Testis (tissue), 3 donors: Measurements from ENCODE around the gene CC2D1A. TPM values are rescaled to one million over a fixed set of nuclear protein-coding genes. Genes with fewer than 3 reads are reported as not detected.
"Not testable (repeated sequence)": the region's sequence is repeated elsewhere in the genome, so short reads cannot be mapped to it uniquely, and the experiment has no call there.

Experiments used
- DNase-seq: peaks from one replicate; pipeline ENCODE4 v3.0.0-alpha.2; 2019
- H3K27ac ChIP-seq, 2 donors: fragments of 200-600 bp; sonication (generic); one replicate each; pipeline ENCODE4 v1.5.1; 2019
- H3K27me3 ChIP-seq: fragments of 200-600 bp; sonication (generic); one replicate; pipeline ENCODE4 v1.5.1; 2019
- H3K36me3 ChIP-seq: fragments of 200-600 bp; sonication (generic); one replicate; pipeline ENCODE4 v1.5.1; 2017; ENCODE audit warnings: low read depth; ENCODE audit errors: missing control alignments
- H3K4me1 ChIP-seq: fragments of 200-600 bp; sonication (generic); one replicate; pipeline ENCODE4 v1.5.1; 2019
- H3K4me3 ChIP-seq, 2 donors: fragments of 200-600 bp; sonication (generic); one replicate each; pipeline ENCODE4 v1.5.1; 2017 to 2019
- H3K9me3 ChIP-seq: fragments of 200-600 bp; sonication (generic); one replicate; pipeline ENCODE4 v1.5.1; 2017
- CTCF ChIP-seq, 3 experiments: fragments of 450-650 bp in 2 of 3; fragments of 200-600 bp in 1 of 3; sonication (generic) in 1 of 3; IDR thresholded peaks; one replicate each; pipeline ENCODE4 v1.5.1; 2016 to 2019; ENCODE audit warnings: antibody characterized with exemption in 3 of 3, mild to moderate bottlenecking in 2 of 3, moderate library complexity in 1 of 3
- POLR2A ChIP-seq: fragments of 450-650 bp; IDR thresholded peaks from one replicate; pipeline ENCODE4 v1.6.1; 2017; ENCODE audit warnings: antibody characterized with exemption, mild to moderate bottlenecking, moderate library complexity
- WGBS, 2 donors: methylation state at CpG; one replicate each; pipeline ENCODE4 v1.1.5; 2018; 5-methylcytosine and 5-hydroxymethylcytosine counted together
- intact Hi-C: fragments of 100-400 bp; cut with DNase I; formaldehyde crosslinking; loops from one replicate; pipeline ENCODE4 v1.15.1; 2023; ENCODE audit warnings: low total_unique reads
- polyA plus RNA-seq: library from polyadenylated mRNA; stranded (reverse); fragments of 350-450 nt; fragmentation: Illumina TruSeq; extraction: RNeasy Lipid Tissue Mini Kit (QIAGEN cat#74804); gene quantifications from one replicate; pipeline ENCODE4 v1.2.3, GENCODE V29; 2014; ENCODE audit warnings: low read depth, low replicate concordance; ENCODE audit not compliant: insufficient read depth
- total RNA-seq, 2 donors: library from RNA; depleted of rRNA; stranded (reverse); fragments of >200 nt; gene quantifications; one replicate each; pipeline ENCODE4 v1.2.3, GENCODE V29; 2016

CC2D1A gene
- total and polyA plus RNA-seq, 3 donors from 2014 or later = 31.0 to 62.7 (median 56.6) TPM

GRCh38 chr19:13917888-13918406, 11.9 kb downstream of the CC2D1A start:
- intact Hi-C loops = no loop called here
- Histone ChIP-seq H3K9me3 (no peaks in the 10 kb centered on the region), H3K4me1 (no peaks in the 10 kb centered on the region), H3K27me3 (no peaks in the 10 kb centered on the region), H3K27ac (peak overlapping the region in 1 of 2 donors; percentile 1), H3K36me3 (no peaks in the 10 kb centered on the region), H3K4me3 (no peak overlapping the region)
- peak; percentile 61 for DNase-seq
- WGBS, 2 donors = 48 to 66% methylated on average over 14 of the region's 14 CpGs
- no peak for TF ChIP-seq CTCF (IDR thresholded peaks at IDR 0.05)
- no peak for TF ChIP-seq POLR2A

- WGBS, 2 donors = 71 to 73% methylated on average over 7 to 33 of the region's 34 CpGs
- intact Hi-C loops = no loop called here
- no peaks in the 10 kb centered on the region for H3K9me3 ChIP-seq
- no peak for DNase-seq
- no peaks in the 10 kb centered on the region for H3K36me3 ChIP-seq
- H3K27me3 ChIP-seq = no peaks in the 10 kb centered on the region
- TF ChIP-seq POLR2A (no peak), CTCF (IDR thresholded peaks at IDR 0.05) (no peak)
- H3K27ac ChIP-seq = no peak overlapping the region
- no peaks in the 10 kb centered on the region for H3K4me1 ChIP-seq
- H3K4me3 ChIP-seq = peak overlapping the region in 1 of 2 donors; percentile 23
These were observed 12.9 kb downstream of the CC2D1A start for GRCh38 chr19:13918726-13919411.

GRCh38 chr19:13920524-13920923, 14.5 kb downstream of the CC2D1A start:
- H3K36me3 ChIP-seq = no peaks in the 10 kb centered on the region
- intact Hi-C loops = no loop called here
- H3K4me1 ChIP-seq = no peaks in the 10 kb centered on the region
- H3K27ac ChIP-seq = no peak overlapping the region
- WGBS, 2 donors = 96% methylated on average over 3 to 11 of the region's 11 CpGs
- H3K9me3 ChIP-seq = no peaks in the 10 kb centered on the region
- H3K27me3 ChIP-seq = no peaks in the 10 kb centered on the region
- TF ChIP-seq CTCF (IDR thresholded peaks at IDR 0.05) = no peak
- no peak for TF ChIP-seq POLR2A
- DNase-seq = no peak
- no peak overlapping the region for H3K4me3 ChIP-seq

- DNase-seq = peak; percentile 78
- H3K36me3 ChIP-seq = no peaks in the 10 kb centered on the region
- WGBS, 2 donors = 60 to 82% methylated on average over 2 of the region's 2 CpGs
These were observed 15.1 kb downstream of the CC2D1A start for GRCh38 chr19:13920940-13921747.

GRCh38 chr19:13922118-13922517, 16.1 kb downstream of the CC2D1A start:
- H3K36me3 ChIP-seq, H3K27ac ChIP-seq, H3K4me1 ChIP-seq, H3K9me3 ChIP-seq, intact Hi-C loops, DNase-seq, H3K4me3 ChIP-seq, H3K27me3 ChIP-seq: not testable (repeated sequence)
- 93% methylated on average over 6 of the region's 6 CpGs for WGBS, 2 donors

More at GRCh38 chr19:13920940-13921747, 15.1 kb downstream of the CC2D1A start:
- H3K27me3 ChIP-seq = no peaks in the 10 kb centered on the region
- H3K4me1 ChIP-seq = no peaks in the 10 kb centered on the region
- no peaks in the 10 kb centered on the region for H3K9me3 ChIP-seq
- intact Hi-C loops = no loop called here
- H3K27ac ChIP-seq = no peak overlapping the region
- TF ChIP-seq POLR2A (no peak), CTCF (IDR thresholded peaks at IDR 0.05) (no peak)
- H3K4me3 ChIP-seq = no peak overlapping the region
